ENCODE data around the gene WDR89. TPM values are rescaled to one million over a fixed set of nuclear protein-coding genes. Genes with fewer than 3 reads are reported as not detected.
"Not testable (repeated sequence)": the region's sequence is repeated elsewhere in the genome, so short reads cannot be mapped to it uniquely, and the experiment has no call there.

WDR89 gene
- total RNA-seq, 2 donors from 2014 or later, result 22.0 to 23.8 TPM

- H3K4me3 Mint-ChIP-seq, result peak overlapping the region; percentile 82
- peak overlapping the region; percentile 42 for H3K27ac Mint-ChIP-seq
- ATAC-seq (replicated peaks), result no peak
- H3K27me3 Mint-ChIP-seq, result no peaks in the 10 kb centered on the region
- no peaks in the 10 kb centered on the region for H3K9me3 Mint-ChIP-seq
- H3K4me1 Mint-ChIP-seq, result peaks cover 25% of the 10 kb centered on the region
- H3K36me3 Mint-ChIP-seq (ENCODE audit: low read depth), result peaks cover 58% of the 10 kb centered on the region
Measured at GRCh38 chr14:63638493-63638892, 3.2 kb downstream of the WDR89 start.

GRCh38 chr14:63636094-63636635 is 5.5 kb downstream of the WDR89 start:
- not testable (repeated sequence) for H3K27ac Mint-ChIP-seq; ATAC-seq (replicated peaks); H3K27me3 Mint-ChIP-seq; H3K9me3 Mint-ChIP-seq
- Mint-ChIP-seq H3K36me3 (ENCODE audit: low read depth) (peaks cover 49% of the 10 kb centered on the region), H3K4me1 (peaks cover 25% of the 10 kb centered on the region), H3K4me3 (peak overlapping the region; percentile 7)

- peaks cover 23% of the 10 kb centered on the region for H3K4me1 Mint-ChIP-seq
Measured at GRCh38 chr14:63633801-63634200, 7.9 kb downstream of the WDR89 start.

GRCh38 chr14:63632932-63633514 is 8.6 kb downstream of the WDR89 start:
- Mint-ChIP-seq H3K4me3 (no peak overlapping the region), H3K9me3 (no peaks in the 10 kb centered on the region), H3K4me1 (peaks cover 19% of the 10 kb centered on the region), H3K27ac (no peak overlapping the region), H3K27me3 (no peaks in the 10 kb centered on the region), H3K36me3 (ENCODE audit: low read depth) (peaks cover 42% of the 10 kb centered on the region)
- peak; percentile 55 for ATAC-seq (replicated peaks)

More at GRCh38 chr14:63633801-63634200, 7.9 kb downstream of the WDR89 start:
- Mint-ChIP-seq H3K27me3 (no peaks in the 10 kb centered on the region), H3K27ac (no peak overlapping the region), H3K9me3 (no peaks in the 10 kb centered on the region), H3K4me3 (no peak overlapping the region), H3K36me3 (ENCODE audit: low read depth) (peaks cover 41% of the 10 kb centered on the region)
- ATAC-seq (replicated peaks), result no peak

GRCh38 chr14:63624701-63625100 is 17.0 kb downstream of the WDR89 start:
- Mint-ChIP-seq H3K27me3 (no peaks in the 10 kb centered on the region), H3K36me3 (ENCODE audit: low read depth) (peaks cover 80% of the 10 kb centered on the region), H3K4me3 (no peak overlapping the region), H3K9me3 (no peaks in the 10 kb centered on the region), H3K27ac (no peak overlapping the region), H3K4me1 (peaks cover 20% of the 10 kb centered on the region)
- no peak for ATAC-seq (replicated peaks)

GRCh38 chr14:63624203-63624602 is 17.5 kb downstream of the WDR89 start:
- no peak for ATAC-seq (replicated peaks)
- Mint-ChIP-seq H3K9me3 (no peaks in the 10 kb centered on the region), H3K27ac (no peak overlapping the region), H3K27me3 (no peaks in the 10 kb centered on the region), H3K36me3 (ENCODE audit: low read depth) (peaks cover 80% of the 10 kb centered on the region), H3K4me3 (no peak overlapping the region), H3K4me1 (peaks cover 20% of the 10 kb centered on the region)

GRCh38 chr14:63621975-63622374 is 19.7 kb downstream of the WDR89 start:
- peaks cover 82% of the 10 kb centered on the region for H3K36me3 Mint-ChIP-seq (ENCODE audit: low read depth)
- peak overlapping the region; percentile 31 for H3K27ac Mint-ChIP-seq
- H3K4me1 Mint-ChIP-seq, result peaks cover 16% of the 10 kb centered on the region
- not testable (repeated sequence) for ATAC-seq (replicated peaks); H3K4me3 Mint-ChIP-seq; H3K9me3 Mint-ChIP-seq; H3K27me3 Mint-ChIP-seq

- Mint-ChIP-seq H3K27ac (peak overlapping the region; percentile 20), H3K4me1 (peaks cover 15% of the 10 kb centered on the region), H3K27me3 (no peaks in the 10 kb centered on the region), H3K4me3 (no peak overlapping the region), H3K9me3 (no peaks in the 10 kb centered on the region), H3K36me3 (ENCODE audit: low read depth) (peaks cover 89% of the 10 kb centered on the region)
- no peak for ATAC-seq (replicated peaks)
Measured at GRCh38 chr14:63616015-63616414, 25.7 kb downstream of the WDR89 start.

- no peaks in the 10 kb centered on the region for H3K9me3 Mint-ChIP-seq
- no peak for ATAC-seq (replicated peaks)
- no peaks in the 10 kb centered on the region for H3K27me3 Mint-ChIP-seq
- H3K4me1 Mint-ChIP-seq, result peaks cover 10% of the 10 kb centered on the region
- H3K4me3 Mint-ChIP-seq, result no peak overlapping the region
- peak overlapping the region; percentile 12 for H3K27ac Mint-ChIP-seq
- peaks cover 78% of the 10 kb centered on the region for H3K36me3 Mint-ChIP-seq (ENCODE audit: low read depth)
Measured at GRCh38 chr14:63614679-63615363, 26.9 kb downstream of the WDR89 start.

GRCh38 chr14:63611078-63611477 is 30.6 kb downstream of the WDR89 start:
- no peak for ATAC-seq (replicated peaks)
- H3K27me3 Mint-ChIP-seq, result no peaks in the 10 kb centered on the region
- H3K9me3 Mint-ChIP-seq, result no peaks in the 10 kb centered on the region
- peaks cover 51% of the 10 kb centered on the region for H3K36me3 Mint-ChIP-seq (ENCODE audit: low read depth)
- H3K27ac Mint-ChIP-seq, result no peak overlapping the region
- no peak overlapping the region for H3K4me3 Mint-ChIP-seq
- peaks cover 2% of the 10 kb centered on the region for H3K4me1 Mint-ChIP-seq

GRCh38 chr14:63605041-63605532 is 36.6 kb downstream of the WDR89 start:
- ATAC-seq (replicated peaks), result no peak
- Mint-ChIP-seq H3K4me1 (no peaks in the 10 kb centered on the region), H3K27ac (no peak overlapping the region), H3K9me3 (no peaks in the 10 kb centered on the region), H3K4me3 (no peak overlapping the region), H3K36me3 (ENCODE audit: low read depth) (peaks cover 46% of the 10 kb centered on the region), H3K27me3 (no peaks in the 10 kb centered on the region)

- no peaks in the 10 kb centered on the region for H3K9me3 Mint-ChIP-seq
- peaks cover 51% of the 10 kb centered on the region for H3K36me3 Mint-ChIP-seq (ENCODE audit: low read depth)
- ATAC-seq (replicated peaks), result no peak
- no peak overlapping the region for H3K4me3 Mint-ChIP-seq
- H3K27me3 Mint-ChIP-seq, result no peaks in the 10 kb centered on the region
- no peaks in the 10 kb centered on the region for H3K4me1 Mint-ChIP-seq
- no peak overlapping the region for H3K27ac Mint-ChIP-seq
Measured at GRCh38 chr14:63604626-63605025, 37.0 kb downstream of the WDR89 start.

- Mint-ChIP-seq H3K27me3 (no peaks in the 10 kb centered on the region), H3K4me3 (no peak overlapping the region), H3K9me3 (no peaks in the 10 kb centered on the region), H3K27ac (no peak overlapping the region), H3K4me1 (peaks cover 2% of the 10 kb centered on the region), H3K36me3 (ENCODE audit: low read depth) (peaks cover 59% of the 10 kb centered on the region)
- no peak for ATAC-seq (replicated peaks)
Measured at GRCh38 chr14:63603749-63604277, 37.9 kb downstream of the WDR89 start.

GRCh38 chr14:63598807-63599206 is 42.9 kb downstream of the WDR89 start:
- H3K27ac Mint-ChIP-seq, result no peak overlapping the region
- H3K9me3 Mint-ChIP-seq, result peaks cover 12% of the 10 kb centered on the region
- H3K4me1 Mint-ChIP-seq, result peaks cover 4% of the 10 kb centered on the region
- peaks cover 83% of the 10 kb centered on the region for H3K36me3 Mint-ChIP-seq (ENCODE audit: low read depth)
- no peak overlapping the region for H3K4me3 Mint-ChIP-seq
- no peaks in the 10 kb centered on the region for H3K27me3 Mint-ChIP-seq
- ATAC-seq (replicated peaks), result no peak

All from activated T-helper 17 cell treated with anti-CD3 and anti-CD28 coated beads, Interleukin-2, amount 50 U/mL, for 72 hours (primary cell).